HepG2 (cell line): Measurements from ENCODE around the gene SLC34A3. TPM values are rescaled to one million over a fixed set of nuclear protein-coding genes. Genes with fewer than 3 reads are reported as not detected.

Experiments
- ARID5B ChIP-seq: IDR thresholded peaks from 2 replicates; pipeline ENCODE4 v1.4.0; 2020; ENCODE audit warnings: mild to moderate bottlenecking, missing genetic modification reagents
- FIP1L1 ChIP-seq: fragments of 200-400 bp; formaldehyde crosslinking; IDR thresholded peaks from 2 replicates; pipeline ENCODE4 v1.6.1; 2018; ENCODE audit warnings: low read depth, mild to moderate bottlenecking, low read length, moderate library complexity, borderline replicate concordance; ENCODE audit not compliant: insufficient read depth
- FOSL1 ChIP-seq: sonication (generic); formaldehyde crosslinking; IDR thresholded peaks from 2 replicates; pipeline ENCODE4 v1.9.0; 2021; ENCODE audit warnings: missing genetic modification reagents, borderline replicate concordance
- IRF1 ChIP-seq: sonication (generic); formaldehyde crosslinking; IDR thresholded peaks from 2 replicates; pipeline ENCODE4 v1.4.0; 2020; ENCODE audit warnings: low read depth, mild to moderate bottlenecking, missing genetic modification reagents
- KDM6A ChIP-seq: IDR thresholded peaks from 2 replicates; pipeline ENCODE4 v1.6.1; 2016; ENCODE audit warnings: low read depth
- MYC ChIP-seq: sonication (generic); formaldehyde crosslinking; IDR thresholded peaks from 2 replicates; pipeline ENCODE4 v1.9.0; 2021; ENCODE audit warnings: missing genetic modification reagents, borderline replicate concordance
- POLR2G ChIP-seq: fragments of 200-400 bp; formaldehyde crosslinking; IDR thresholded peaks from 2 replicates; pipeline ENCODE4 v1.6.1; 2018; ENCODE audit warnings: mild to moderate bottlenecking, low read depth, low read length, moderate library complexity
- RFX5 ChIP-seq: IDR thresholded peaks from 2 replicates; pipeline ENCODE4 v1.6.1; 2011; ENCODE audit warnings: low read depth, low read length, improper control_type of control experiment
- SMAD9 ChIP-seq: sonication (generic); formaldehyde crosslinking; IDR thresholded peaks from 2 replicates; pipeline ENCODE4 v1.5.1; 2020; ENCODE audit warnings: mild to moderate bottlenecking, missing genetic modification reagents
- U2AF2 ChIP-seq: fragments of 200-400 bp; formaldehyde crosslinking; IDR thresholded peaks from 2 replicates; pipeline ENCODE4 v1.6.1; 2017; ENCODE audit warnings: low read depth, mild to moderate bottlenecking, low read length
- ZBTB1 ChIP-seq: sonication (generic); formaldehyde crosslinking; IDR thresholded peaks from 2 replicates; pipeline ENCODE4 v1.4.0; 2020; ENCODE audit warnings: missing genetic modification reagents, borderline replicate concordance
- ZBTB40 ChIP-seq, 2 experiments: fragments of 450-650 bp in 1 of 2; sonication (generic) in 1 of 2; formaldehyde crosslinking in 1 of 2; IDR thresholded peaks; 2 replicates each; pipeline versions ENCODE4 v1.6.1 to v1.8.0; 2016 to 2022; ENCODE audit warnings: antibody characterized with exemption in 1 of 2, mild to moderate bottlenecking in 1 of 2, missing genetic modification reagents in 1 of 2
- ZEB1 ChIP-seq: IDR thresholded peaks from 2 replicates; pipeline ENCODE4 v1.6.1; 2012; ENCODE audit warnings: mild to moderate bottlenecking, low read depth, inconsistent platforms; ENCODE audit not compliant: insufficient replicate concordance
- ZNF24 ChIP-seq: fragments of 450-650 bp; IDR thresholded peaks from 2 replicates; pipeline ENCODE4 v1.6.1; 2017; ENCODE audit warnings: antibody characterized with exemption, mild to moderate bottlenecking
- ZNF451 ChIP-seq: sonication (generic); formaldehyde crosslinking; IDR thresholded peaks from 2 replicates; pipeline ENCODE4 v1.5.0; 2020; ENCODE audit warnings: mild to moderate bottlenecking, missing genetic modification reagents
- polyA plus RNA-seq, 8 experiments: library from polyadenylated mRNA; depleted of rRNA in 3 of 8; stranded (reverse) in 7 of 8; unstranded in 1 of 8; fragments of >200 nt; fragmentation: Illumina TruSeq in 4 of 8; extraction: Trizol in 4 of 8; gene quantifications; 2 replicates each; pipeline versions ENCODE4 v1.2.1 to v1.2.3, GENCODE V29; 2011 to 2016; ENCODE audit warnings: low read depth in 4 of 8, missing spikeins in 1 of 8, mixed read lengths in 1 of 8; ENCODE audit not compliant: insufficient read depth in 1 of 8
- total RNA-seq, 5 experiments: library from RNA; depleted of rRNA; stranded (reverse); fragments of >200 nt; fragmentation: Illumina TruSeq; extraction: Trizol; gene quantifications; 2 replicates each; pipeline ENCODE4 v1.2.3, GENCODE V29; 2016; ENCODE audit warnings: low read depth in 1 of 5

The SLC34A3 gene
- total and polyA plus RNA-seq, 2 of the 13 experiments (the other 11 are each of a cell fraction or from before 2014, with no cell fraction given): 0.07 to 1.0 TPM

GRCh38 chr9:137240841-137241489 is 10.3 kb downstream of the SLC34A3 start, which contains the start of gene TUBB4B (continued):
- TF ChIP-seq IRF1 (CRISPR knock-in tag) (no peak), POLR2G (peak; percentile 99), SMAD9 (no peak), MYC (CRISPR knock-in tag) (peak; percentile 42; the same call in 1 of the 2 replicates), ZEB1 (no peak), FIP1L1 (no peak), ZNF24 (no peak), RFX5 (peak; percentile 40), ZBTB1 (CRISPR knock-in tag) (peak; percentile 87; the same call in 1 of the 2 replicates), FOSL1 (no peak), ZNF451 (CRISPR knock-in tag) (0 out of 2 replicates have a peak, but pooled peaks have one; percentile 40), ZBTB40 (IDR thresholded peaks at IDR 0.05) (no peak), ZBTB40 (CRISPR knock-in tag; IDR thresholded peaks at IDR 0.05) (peak; percentile 33; the same call in 1 of the 2 replicates), ARID5B (CRISPR knock-in tag) (no peak), U2AF2 (no peak), KDM6A (CRISPR knock-in tag) (no peak; the same call in 1 of the 2 replicates)
